ENCODE data around the gene HRAS. TPM values are rescaled to one million over a fixed set of nuclear protein-coding genes. Genes with fewer than 3 reads are reported as not detected.
A peak's percentile ranks its signal among the peaks of the same experiment; 100 is the strongest.

HRAS gene
- total and polyA plus RNA-seq, 10 of the 15 experiments (the other 5 are each of a cell fraction or from before 2014, with no cell fraction given): 2.8 to 72.4 (median 31.7) TPM

DNA sequence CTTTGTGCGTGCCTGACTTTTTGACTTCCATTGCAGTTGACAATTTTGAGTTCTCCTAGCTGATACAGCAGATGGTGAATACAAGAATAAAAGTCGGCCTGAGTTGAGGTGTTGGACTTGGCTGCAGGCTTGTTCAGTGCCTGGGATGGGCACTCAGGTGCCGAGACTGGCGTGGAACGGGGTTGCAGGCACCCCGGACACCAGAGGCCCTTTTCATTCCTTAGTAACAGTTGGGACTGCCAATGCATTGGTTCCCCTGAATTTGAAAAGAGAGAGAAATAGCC is 42.2 kb upstream of the HRAS start:
- TSS peak; percentile 67 for BruUV-seq (replicated peaks)
- Histone ChIP-seq H3K27me3 (replicated peaks in 1 of 2; ENCODE audit: control insufficient read depth in 2 of 2, insufficient read depth in 2 of 2, low read length in 1 of 2) (peaks cover 0 to 3% of the 10 kb centered on the region in 2 experiments; a peak in 2 of 4 replicates), H3K4me2 (ENCODE audit: control insufficient read depth, insufficient read depth) (peak overlapping the region; percentile 62), H3K4me1 (ENCODE audit: control insufficient read depth, insufficient read depth, low read length) (peaks cover 16% of the 10 kb centered on the region), H3K36me3 (ENCODE audit: control insufficient read depth in 2 of 2, insufficient read depth in 2 of 2, low read length in 1 of 2) (peaks cover 5 to 6% of the 10 kb centered on the region in 2 experiments), H3K79me2 (ENCODE audit: control insufficient read depth, insufficient read depth, low read length) (peaks cover 53% of the 10 kb centered on the region), H2AFZ (ENCODE audit: control insufficient read depth, low read depth, low read length) (no peak overlapping the region), H3K9ac (ENCODE audit: control insufficient read depth, insufficient read depth, low read length) (peak overlapping the region; percentile 97), H3K27ac (ENCODE audit: control insufficient read depth, insufficient read depth) (peak overlapping the region; percentile 100), H3K4me3 (peak overlapping the region; percentile 85), H4K20me1 (ENCODE audit: control insufficient read depth, insufficient read depth) (peaks cover 28% of the 10 kb centered on the region), H3K9me3 (replicated peaks; ENCODE audit: control insufficient read depth, insufficient read depth, low read length) (no peaks in the 10 kb centered on the region)
- DNase-seq (ENCODE audit: low read depth, low spot score): no peak
- in situ Hi-C loops (cut with MboI) (no loop called here), intact Hi-C loops (cut with micrococcal nuclease; ENCODE audit: unreplicated experiment) (no loop called here)
- ChIA-PET RAD21 (ENCODE audit: unreplicated experiment) (no interaction called here), POLR2A (interaction anchor here (0.9 to 1.5 kb wide), 3 partner anchors 9 to 144 kb away, joined by 3 to 4 read pairs (median 3); no protein-coding TSS in a partner anchor), SMC1A (ENCODE audit: uncharacterized antibody, unreplicated experiment) (no interaction called here), CTCF (no interaction called here)
- TF ChIP-seq SUPT20H (IDR thresholded peaks at IDR 0.05; ENCODE audit: borderline replicate concordance, control insufficient read depth, low read depth, low read length) (no peak), NFYA (IDR thresholded peaks at IDR 0.05; ENCODE audit: borderline replicate concordance, low read depth, low read length) (no peak)
- TF ChIP-seq, protein P1, sequence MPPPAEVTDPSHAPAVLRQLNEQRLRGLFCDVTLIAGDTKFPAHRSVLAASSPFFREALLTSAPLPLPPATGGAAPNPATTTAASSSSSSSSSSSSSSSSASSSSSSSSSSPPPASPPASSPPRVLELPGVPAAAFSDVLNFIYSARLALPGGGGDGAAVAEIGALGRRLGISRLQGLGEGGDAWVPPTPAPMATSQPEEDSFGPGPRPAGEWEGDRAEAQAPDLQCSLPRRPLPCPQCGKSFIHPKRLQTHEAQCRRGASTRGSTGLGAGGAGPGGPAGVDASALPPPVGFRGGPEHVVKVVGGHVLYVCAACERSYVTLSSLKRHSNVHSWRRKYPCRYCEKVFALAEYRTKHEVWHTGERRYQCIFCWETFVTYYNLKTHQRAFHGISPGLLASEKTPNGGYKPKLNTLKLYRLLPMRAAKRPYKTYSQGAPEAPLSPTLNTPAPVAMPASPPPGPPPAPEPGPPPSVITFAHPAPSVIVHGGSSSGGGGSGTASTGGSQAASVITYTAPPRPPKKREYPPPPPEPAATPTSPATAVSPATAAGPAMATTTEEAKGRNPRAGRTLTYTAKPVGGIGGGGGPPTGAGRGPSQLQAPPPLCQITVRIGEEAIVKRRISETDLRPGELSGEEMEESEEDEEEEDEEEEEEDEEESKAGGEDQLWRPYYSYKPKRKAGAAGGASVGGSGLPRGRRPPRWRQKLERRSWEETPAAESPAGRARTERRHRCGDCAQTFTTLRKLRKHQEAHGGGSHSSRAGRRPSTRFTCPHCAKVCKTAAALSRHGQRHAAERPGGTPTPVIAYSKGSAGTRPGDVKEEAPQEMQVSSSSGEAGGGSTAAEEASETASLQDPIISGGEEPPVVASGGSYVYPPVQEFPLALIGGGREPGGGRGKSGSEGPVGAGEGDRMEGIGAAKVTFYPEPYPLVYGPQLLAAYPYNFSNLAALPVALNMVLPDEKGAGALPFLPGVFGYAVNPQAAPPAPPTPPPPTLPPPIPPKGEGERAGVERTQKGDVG (CRISPR knock-in tag; IDR thresholded peaks at IDR 0.05): no peak
- ATAC-seq: no peak
- no peak for FAIRE-seq
- WGBS (ENCODE audit: insufficient coverage, insufficient replicate concordance, low lambda C conversion rate, missing lambda C conversion rate): 47% methylated on average over 6 of the region's 6 CpGs
